ENCODE measurements around the gene SLC8A3. TPM values are rescaled to one million over a fixed set of nuclear protein-coding genes. Genes with fewer than 3 reads are reported as not detected.
A peak's percentile ranks its signal among the peaks of the same experiment; 100 is the strongest.

Gene SLC8A3
- polyA plus RNA-seq, 1 of the 3 experiments (the other 2 are of a cell fraction): 0.26 TPM

DNA sequence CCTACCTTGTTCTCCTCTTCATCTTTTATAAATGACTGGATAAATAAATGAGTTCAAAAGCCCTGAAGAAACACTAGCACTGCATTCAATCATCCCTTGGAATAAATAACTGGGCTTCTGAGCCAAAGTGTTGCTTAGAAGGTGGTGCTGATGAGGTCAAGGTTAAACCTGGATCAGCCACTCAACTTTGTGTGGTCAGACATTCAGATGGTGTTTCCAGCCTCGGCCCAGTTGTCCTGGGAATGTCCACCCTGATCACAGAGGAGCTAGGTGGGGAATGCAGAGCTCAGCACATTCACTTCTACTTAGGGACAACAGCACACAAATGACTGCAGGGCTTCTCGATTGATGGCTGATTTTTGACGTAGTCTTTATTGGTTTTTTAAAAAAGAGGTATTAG lies 88.7 kb downstream of the SLC8A3 start (continued):
- no peak for TF ChIP-seq FOXM1 (IDR thresholded peaks at IDR 0.05; ENCODE audit: low read depth)
- TF ChIP-seq, protein P1, sequence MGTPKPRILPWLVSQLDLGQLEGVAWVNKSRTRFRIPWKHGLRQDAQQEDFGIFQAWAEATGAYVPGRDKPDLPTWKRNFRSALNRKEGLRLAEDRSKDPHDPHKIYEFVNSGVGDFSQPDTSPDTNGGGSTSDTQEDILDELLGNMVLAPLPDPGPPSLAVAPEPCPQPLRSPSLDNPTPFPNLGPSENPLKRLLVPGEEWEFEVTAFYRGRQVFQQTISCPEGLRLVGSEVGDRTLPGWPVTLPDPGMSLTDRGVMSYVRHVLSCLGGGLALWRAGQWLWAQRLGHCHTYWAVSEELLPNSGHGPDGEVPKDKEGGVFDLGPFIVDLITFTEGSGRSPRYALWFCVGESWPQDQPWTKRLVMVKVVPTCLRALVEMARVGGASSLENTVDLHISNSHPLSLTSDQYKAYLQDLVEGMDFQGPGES (IDR thresholded peaks at IDR 0.05; ENCODE audit: low read depth, low read length): no peak
- no peak for TF ChIP-seq MXI1 (IDR thresholded peaks at IDR 0.05; ENCODE audit: low read depth, low read length)
- TF ChIP-seq ELF1 (IDR thresholded peaks at IDR 0.05): no peak

DNA sequence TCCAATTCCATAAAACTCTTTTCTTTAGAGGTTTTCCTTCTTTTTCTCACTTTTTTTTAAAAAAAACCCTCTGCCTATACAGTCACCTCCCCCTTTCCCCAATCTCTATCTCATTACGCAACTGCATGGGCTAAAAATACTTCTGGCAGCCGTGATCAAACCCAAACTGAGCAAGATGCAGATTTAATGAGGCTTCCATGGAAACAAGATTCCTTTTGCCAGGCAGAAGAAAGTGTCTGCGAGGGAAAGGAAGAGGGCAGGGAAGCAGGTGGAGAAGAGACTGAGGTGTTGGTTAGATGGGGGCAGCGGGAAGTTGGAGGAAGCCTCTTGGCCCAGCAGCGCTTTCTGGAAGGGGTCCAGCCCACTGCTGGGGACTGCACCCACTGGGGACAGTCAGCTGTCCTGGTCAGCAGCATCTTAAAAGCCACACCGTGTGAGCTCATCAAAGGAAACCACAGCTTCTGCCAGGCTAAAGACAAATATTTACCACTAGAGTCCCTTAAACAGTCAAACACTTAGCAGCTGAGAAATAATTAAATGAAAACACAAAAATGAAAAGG lies 90.4 kb downstream of the SLC8A3 start:
- Histone ChIP-seq H2AFZ (ENCODE audit: low read depth) (no peak overlapping the region), H3K9me2 (no peaks in the 10 kb centered on the region), H3K79me2 (ENCODE audit: insufficient read depth) (no peaks in the 10 kb centered on the region), H3K27me3 (ENCODE audit: insufficient read depth) (no peaks in the 10 kb centered on the region), H3K36me3 (replicated peaks in 1 of 2; ENCODE audit: control insufficient read depth in 1 of 2, insufficient read depth in 2 of 2, low read length in 1 of 2) (peaks cover 0 to 2% of the 10 kb centered on the region in 2 experiments), H3K4me1 (ENCODE audit: control insufficient read depth in 1 of 2, insufficient read depth in 2 of 2, low read depth in 1 of 2, low read length in 1 of 2) (peaks cover 0 to 56% of the 10 kb centered on the region in 2 experiments; a peak in 2 of 4 replicates), H4K20me1 (ENCODE audit: insufficient read depth) (no peaks in the 10 kb centered on the region), H3K9ac (no peak overlapping the region), H3K9me3 (no peaks in the 10 kb centered on the region), H3K4me2 (no peak overlapping the region), H3F3A (replicated peaks; ENCODE audit: insufficient read depth) (no peaks in the 10 kb centered on the region), H3K4me3 (ENCODE audit: low read depth in 2 of 2, low read length in 1 of 2) (no peak overlapping the region), H3K27ac (ENCODE audit: low read depth in 2 of 2, low read length in 1 of 2) (peak overlapping the region in 1 of 2 experiments; percentile 99; a peak in 2 of 4 replicates)
- ChIA-PET CTCF (interaction anchor here (0.7 to 1.9 kb wide), 6 partner anchors 9 to 91 kb away, joined by 3 to 10 read pairs (median 4); partner anchors contain the start of gene SLC8A3), POLR2A (no interaction called here)
- TF ChIP-seq TCF12 (IDR thresholded peaks at IDR 0.05): no peak
- TF ChIP-seq EZH2phosphoT487 (IDR thresholded peaks at IDR 0.05; ENCODE audit: borderline replicate concordance, low read depth): no peak
- no peak for TF ChIP-seq MEF2A (IDR thresholded peaks at IDR 0.05; ENCODE audit: borderline replicate concordance, low read depth)
- TF ChIP-seq, protein P2, sequence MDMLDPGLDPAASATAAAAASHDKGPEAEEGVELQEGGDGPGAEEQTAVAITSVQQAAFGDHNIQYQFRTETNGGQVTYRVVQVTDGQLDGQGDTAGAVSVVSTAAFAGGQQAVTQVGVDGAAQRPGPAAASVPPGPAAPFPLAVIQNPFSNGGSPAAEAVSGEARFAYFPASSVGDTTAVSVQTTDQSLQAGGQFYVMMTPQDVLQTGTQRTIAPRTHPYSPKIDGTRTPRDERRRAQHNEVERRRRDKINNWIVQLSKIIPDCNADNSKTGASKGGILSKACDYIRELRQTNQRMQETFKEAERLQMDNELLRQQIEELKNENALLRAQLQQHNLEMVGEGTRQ (IDR thresholded peaks at IDR 0.05; ENCODE audit: borderline replicate concordance, low read depth, low read length): no peak
- no peak for TF ChIP-seq NRF1 (IDR thresholded peaks at IDR 0.05; ENCODE audit: low read depth, low read length)
- no peak for TF ChIP-seq CHD2 (IDR thresholded peaks at IDR 0.05; ENCODE audit: low read length, partially characterized antibody)
- TF ChIP-seq, protein P1 (IDR thresholded peaks at IDR 0.05; ENCODE audit: low read depth, low read length): no peak
- no peak for TF ChIP-seq TEAD4 (IDR thresholded peaks at IDR 0.05; ENCODE audit: borderline replicate concordance, insufficient read depth)
- TF ChIP-seq YY1 (IDR thresholded peaks at IDR 0.05; ENCODE audit: low read depth): no peak
- TF ChIP-seq, protein P3, sequence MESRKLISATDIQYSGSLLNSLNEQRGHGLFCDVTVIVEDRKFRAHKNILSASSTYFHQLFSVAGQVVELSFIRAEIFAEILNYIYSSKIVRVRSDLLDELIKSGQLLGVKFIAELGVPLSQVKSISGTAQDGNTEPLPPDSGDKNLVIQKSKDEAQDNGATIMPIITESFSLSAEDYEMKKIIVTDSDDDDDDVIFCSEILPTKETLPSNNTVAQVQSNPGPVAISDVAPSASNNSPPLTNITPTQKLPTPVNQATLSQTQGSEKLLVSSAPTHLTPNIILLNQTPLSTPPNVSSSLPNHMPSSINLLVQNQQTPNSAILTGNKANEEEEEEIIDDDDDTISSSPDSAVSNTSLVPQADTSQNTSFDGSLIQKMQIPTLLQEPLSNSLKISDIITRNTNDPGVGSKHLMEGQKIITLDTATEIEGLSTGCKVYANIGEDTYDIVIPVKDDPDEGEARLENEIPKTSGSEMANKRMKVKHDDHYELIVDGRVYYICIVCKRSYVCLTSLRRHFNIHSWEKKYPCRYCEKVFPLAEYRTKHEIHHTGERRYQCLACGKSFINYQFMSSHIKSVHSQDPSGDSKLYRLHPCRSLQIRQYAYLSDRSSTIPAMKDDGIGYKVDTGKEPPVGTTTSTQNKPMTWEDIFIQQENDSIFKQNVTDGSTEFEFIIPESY (IDR thresholded peaks at IDR 0.05; ENCODE audit: borderline replicate concordance, low read depth): no peak
- TF ChIP-seq, protein P4, sequence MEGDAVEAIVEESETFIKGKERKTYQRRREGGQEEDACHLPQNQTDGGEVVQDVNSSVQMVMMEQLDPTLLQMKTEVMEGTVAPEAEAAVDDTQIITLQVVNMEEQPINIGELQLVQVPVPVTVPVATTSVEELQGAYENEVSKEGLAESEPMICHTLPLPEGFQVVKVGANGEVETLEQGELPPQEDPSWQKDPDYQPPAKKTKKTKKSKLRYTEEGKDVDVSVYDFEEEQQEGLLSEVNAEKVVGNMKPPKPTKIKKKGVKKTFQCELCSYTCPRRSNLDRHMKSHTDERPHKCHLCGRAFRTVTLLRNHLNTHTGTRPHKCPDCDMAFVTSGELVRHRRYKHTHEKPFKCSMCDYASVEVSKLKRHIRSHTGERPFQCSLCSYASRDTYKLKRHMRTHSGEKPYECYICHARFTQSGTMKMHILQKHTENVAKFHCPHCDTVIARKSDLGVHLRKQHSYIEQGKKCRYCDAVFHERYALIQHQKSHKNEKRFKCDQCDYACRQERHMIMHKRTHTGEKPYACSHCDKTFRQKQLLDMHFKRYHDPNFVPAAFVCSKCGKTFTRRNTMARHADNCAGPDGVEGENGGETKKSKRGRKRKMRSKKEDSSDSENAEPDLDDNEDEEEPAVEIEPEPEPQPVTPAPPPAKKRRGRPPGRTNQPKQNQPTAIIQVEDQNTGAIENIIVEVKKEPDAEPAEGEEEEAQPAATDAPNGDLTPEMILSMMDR (IDR thresholded peaks at IDR 0.05): no peak
- TF ChIP-seq NFIC (IDR thresholded peaks at IDR 0.05; ENCODE audit: borderline replicate concordance): no peak
- TF ChIP-seq FOXJ3 (CRISPR knock-in tag; IDR thresholded peaks at IDR 0.05): no peak
- TF ChIP-seq GABPA (IDR thresholded peaks at IDR 0.05; ENCODE audit: low read depth): no peak
- no peak for DNase-seq
- 17% methylated on average over 6 of the region's 6 CpGs for WGBS (ENCODE audit: low lambda C conversion rate)

All from SK-N-SH (cell line).